Measurements from ENCODE around the gene TTC16. TPM values are rescaled to one million over a fixed set of nuclear protein-coding genes. Genes with fewer than 3 reads are reported as not detected.

Gene TTC16
- total and polyA plus RNA-seq, 2 donors (not counting 3 experiments of a cell fraction or from before 2014, with no cell fraction given) = not detected

DNA sequence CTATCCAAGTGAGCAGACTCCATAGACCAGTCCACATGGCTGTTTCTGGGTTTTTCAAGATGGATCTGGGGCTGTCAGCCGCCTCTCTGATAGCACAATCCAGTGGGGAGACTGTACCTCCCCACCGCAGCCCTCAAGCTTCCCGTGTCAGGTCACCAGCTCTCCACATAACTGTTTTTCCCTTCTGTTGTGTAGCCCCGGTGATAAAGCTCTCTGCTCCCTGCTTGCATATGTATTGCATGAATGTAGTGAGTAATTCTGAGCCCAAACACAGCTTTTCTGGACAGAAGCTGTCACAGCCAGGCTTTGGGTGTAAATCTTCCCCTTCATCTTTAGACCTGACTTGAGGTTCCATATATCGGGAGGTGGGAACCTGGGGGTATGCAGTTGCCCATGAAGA is 32.2 kb upstream of the TTC16 start:
- H3K4me2 ChIP-seq (ENCODE audit: insufficient read depth, low read length) = no peak overlapping the region
- peaks cover 0 to 45% of the 10 kb centered on the region in 2 experiments for H3K36me3 ChIP-seq (ENCODE audit: control insufficient read depth in 2 of 2, extremely low read depth in 1 of 2, insufficient read depth in 2 of 2, low read length in 2 of 2)
- DNase-seq (ENCODE audit: low read depth, low spot score) = no peak
- H3K79me2 ChIP-seq (ENCODE audit: control insufficient read depth, insufficient read depth, low read length) = no peaks in the 10 kb centered on the region
- TF ChIP-seq JUN (IDR thresholded peaks at IDR 0.05; ENCODE audit: borderline replicate concordance, insufficient read depth, insufficient read length, low read depth) (no peak), MYC (IDR thresholded peaks at IDR 0.05; ENCODE audit: low read depth, low read length) (no peak), EZH2 (IDR thresholded peaks at IDR 0.05; ENCODE audit: borderline replicate concordance, low read depth, low read length, severe bottlenecking) (no peak), FOS (IDR thresholded peaks at IDR 0.05; ENCODE audit: borderline replicate concordance, insufficient read depth, low read length) (no peak)
- TF ChIP-seq, protein P1, sequence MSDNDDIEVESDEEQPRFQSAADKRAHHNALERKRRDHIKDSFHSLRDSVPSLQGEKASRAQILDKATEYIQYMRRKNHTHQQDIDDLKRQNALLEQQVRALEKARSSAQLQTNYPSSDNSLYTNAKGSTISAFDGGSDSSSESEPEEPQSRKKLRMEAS (IDR thresholded peaks at IDR 0.05; ENCODE audit: insufficient read depth, insufficient read length) = no peak
- no peaks in the 10 kb centered on the region for H3K9me1 ChIP-seq (replicated peaks; ENCODE audit: control insufficient read depth, extremely low read depth, insufficient read depth, low read length)
- H3K4me1 ChIP-seq (ENCODE audit: control insufficient read depth, extremely low read depth, insufficient read depth, low read length) = no peaks in the 10 kb centered on the region
- ChIA-PET POLR2A (no interaction called here), CTCF (interaction anchor here (1.3 to 1.9 kb wide), 2 partner anchors 51 to 72 kb away, joined by 5 to 6 read pairs; partner anchors contain the start of genes STXBP1 and TOR2A)
- H3K27me3 ChIP-seq (ENCODE audit: control insufficient read depth in 2 of 2, insufficient read depth in 2 of 2, low read length in 2 of 2) = no peaks in the 10 kb centered on the region
- H4K20me1 ChIP-seq (replicated peaks; ENCODE audit: control insufficient read depth, extremely low read depth, insufficient read depth, low read length) = no peaks in the 10 kb centered on the region
- no peak overlapping the region for H3K27ac ChIP-seq (ENCODE audit: insufficient read depth, low read depth, low read length)
- intact Hi-C loops (cut with micrococcal nuclease) = no loop called here
- dilution Hi-C loops (cut with MboI; ENCODE audit: extremely low pct_ligation_motif_present, low sequenced_read_pairs) = no loop called here
- H3K9me3 ChIP-seq (replicated peaks; ENCODE audit: control insufficient read depth, insufficient read depth, low read length) = no peaks in the 10 kb centered on the region
- FAIRE-seq = no peak
- H3K9ac ChIP-seq (replicated peaks; ENCODE audit: extremely low read depth, insufficient read depth, low read length) = no peak overlapping the region
- no peak overlapping the region for H2AFZ ChIP-seq (ENCODE audit: low read depth, low read length)
- BruUV-seq (replicated peaks) = no TSS peak
- no peak overlapping the region for H3K4me3 ChIP-seq (replicated peaks in 1 of 3; ENCODE audit: insufficient read depth in 1 of 3, low read depth in 1 of 3, low read length in 3 of 3)

DNA sequence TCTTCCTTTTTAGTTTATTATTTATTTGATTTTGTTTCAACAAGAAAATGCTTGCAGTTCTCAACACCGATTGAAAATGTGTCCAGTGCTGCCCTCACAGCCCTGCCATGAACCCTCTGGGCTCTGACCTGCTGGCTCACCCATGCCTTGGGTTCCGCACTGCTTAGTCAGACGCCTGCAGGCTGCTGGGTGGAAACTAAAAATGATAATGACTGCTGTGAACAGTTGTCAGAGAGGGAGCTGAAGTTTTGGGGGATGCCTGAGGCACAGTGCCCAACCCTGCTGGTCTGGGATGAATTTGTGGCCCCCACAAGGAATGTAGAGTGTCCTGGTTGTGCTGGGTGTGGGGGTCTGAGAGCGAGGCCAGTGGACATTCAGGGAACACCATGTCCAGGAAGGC is 31.3 kb upstream of the TTC16 start:
- Histone ChIP-seq H3K27ac (ENCODE audit: insufficient read depth, low read depth, low read length) (no peak overlapping the region), H3K27me3 (ENCODE audit: control insufficient read depth in 2 of 2, insufficient read depth in 2 of 2, low read length in 2 of 2) (no peaks in the 10 kb centered on the region), H3K9ac (replicated peaks; ENCODE audit: extremely low read depth, insufficient read depth, low read length) (no peak overlapping the region), H4K20me1 (replicated peaks; ENCODE audit: control insufficient read depth, extremely low read depth, insufficient read depth, low read length) (no peaks in the 10 kb centered on the region), H3K79me2 (ENCODE audit: control insufficient read depth, insufficient read depth, low read length) (no peaks in the 10 kb centered on the region), H3K4me1 (ENCODE audit: control insufficient read depth, extremely low read depth, insufficient read depth, low read length) (no peaks in the 10 kb centered on the region), H3K4me2 (ENCODE audit: insufficient read depth, low read length) (no peak overlapping the region), H3K36me3 (ENCODE audit: control insufficient read depth in 2 of 2, extremely low read depth in 1 of 2, insufficient read depth in 2 of 2, low read length in 2 of 2) (peaks cover 0 to 46% of the 10 kb centered on the region in 2 experiments), H3K9me1 (replicated peaks; ENCODE audit: control insufficient read depth, extremely low read depth, insufficient read depth, low read length) (no peaks in the 10 kb centered on the region), H2AFZ (ENCODE audit: low read depth, low read length) (no peak overlapping the region), H3K4me3 (replicated peaks in 1 of 3; ENCODE audit: insufficient read depth in 1 of 3, low read depth in 1 of 3, low read length in 3 of 3) (no peak overlapping the region), H3K9me3 (replicated peaks; ENCODE audit: control insufficient read depth, insufficient read depth, low read length) (no peaks in the 10 kb centered on the region)
- dilution Hi-C loops (cut with MboI; ENCODE audit: extremely low pct_ligation_motif_present, low sequenced_read_pairs) (no loop called here), intact Hi-C loops (cut with micrococcal nuclease) (no loop called here)
- DNase-seq (ENCODE audit: low read depth, low spot score) (no peak), FAIRE-seq (no peak)
- CTCF ChIA-PET = interaction anchor here (1.0 to 1.9 kb wide), 2 partner anchors 13 to 50 kb away, joined by 3 to 6 read pairs; partner anchors contain the start of gene TOR2A
- POLR2A ChIA-PET = no interaction called here
- TF ChIP-seq POLR2AphosphoS5 (IDR thresholded peaks at IDR 0.05; ENCODE audit: insufficient read depth, low read depth, low read length) (no peak), FOS (IDR thresholded peaks at IDR 0.05; ENCODE audit: borderline replicate concordance, insufficient read depth, low read length) (no peak), MYC (IDR thresholded peaks at IDR 0.05; ENCODE audit: low read depth, low read length) (no peak), POLR2A (IDR thresholded peaks at IDR 0.05; ENCODE audit: low read depth, low read length) (no peak), JUN (IDR thresholded peaks at IDR 0.05; ENCODE audit: borderline replicate concordance, insufficient read depth, insufficient read length, low read depth) (no peak), GATA2 (IDR thresholded peaks at IDR 0.05; ENCODE audit: insufficient read depth, insufficient read length, low read depth, low read length) (no peak), EZH2 (IDR thresholded peaks at IDR 0.05; ENCODE audit: borderline replicate concordance, low read depth, low read length, severe bottlenecking) (no peak)
- TF ChIP-seq, protein P2, sequence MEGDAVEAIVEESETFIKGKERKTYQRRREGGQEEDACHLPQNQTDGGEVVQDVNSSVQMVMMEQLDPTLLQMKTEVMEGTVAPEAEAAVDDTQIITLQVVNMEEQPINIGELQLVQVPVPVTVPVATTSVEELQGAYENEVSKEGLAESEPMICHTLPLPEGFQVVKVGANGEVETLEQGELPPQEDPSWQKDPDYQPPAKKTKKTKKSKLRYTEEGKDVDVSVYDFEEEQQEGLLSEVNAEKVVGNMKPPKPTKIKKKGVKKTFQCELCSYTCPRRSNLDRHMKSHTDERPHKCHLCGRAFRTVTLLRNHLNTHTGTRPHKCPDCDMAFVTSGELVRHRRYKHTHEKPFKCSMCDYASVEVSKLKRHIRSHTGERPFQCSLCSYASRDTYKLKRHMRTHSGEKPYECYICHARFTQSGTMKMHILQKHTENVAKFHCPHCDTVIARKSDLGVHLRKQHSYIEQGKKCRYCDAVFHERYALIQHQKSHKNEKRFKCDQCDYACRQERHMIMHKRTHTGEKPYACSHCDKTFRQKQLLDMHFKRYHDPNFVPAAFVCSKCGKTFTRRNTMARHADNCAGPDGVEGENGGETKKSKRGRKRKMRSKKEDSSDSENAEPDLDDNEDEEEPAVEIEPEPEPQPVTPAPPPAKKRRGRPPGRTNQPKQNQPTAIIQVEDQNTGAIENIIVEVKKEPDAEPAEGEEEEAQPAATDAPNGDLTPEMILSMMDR (IDR thresholded peaks at IDR 0.05; ENCODE audit: extremely low read depth in 1 of 2, insufficient read depth in 1 of 2, low read depth in 1 of 2, low read length in 2 of 2) = no peak
- TF ChIP-seq, protein P1 (IDR thresholded peaks at IDR 0.05; ENCODE audit: insufficient read depth, insufficient read length) = no peak
- no TSS peak for BruUV-seq (replicated peaks)
